EH (cell line): ENCODE data around the gene CTNNA3.
A peak's percentile ranks its signal among the peaks of the same experiment; 100 is the strongest.

ENCODE experiments used
- DNase-seq: peaks from one replicate; pipeline ENCODE4 v3.0.0-alpha.2; 2015; ENCODE audit warnings: low read depth

The CTNNA3 gene

DNA sequence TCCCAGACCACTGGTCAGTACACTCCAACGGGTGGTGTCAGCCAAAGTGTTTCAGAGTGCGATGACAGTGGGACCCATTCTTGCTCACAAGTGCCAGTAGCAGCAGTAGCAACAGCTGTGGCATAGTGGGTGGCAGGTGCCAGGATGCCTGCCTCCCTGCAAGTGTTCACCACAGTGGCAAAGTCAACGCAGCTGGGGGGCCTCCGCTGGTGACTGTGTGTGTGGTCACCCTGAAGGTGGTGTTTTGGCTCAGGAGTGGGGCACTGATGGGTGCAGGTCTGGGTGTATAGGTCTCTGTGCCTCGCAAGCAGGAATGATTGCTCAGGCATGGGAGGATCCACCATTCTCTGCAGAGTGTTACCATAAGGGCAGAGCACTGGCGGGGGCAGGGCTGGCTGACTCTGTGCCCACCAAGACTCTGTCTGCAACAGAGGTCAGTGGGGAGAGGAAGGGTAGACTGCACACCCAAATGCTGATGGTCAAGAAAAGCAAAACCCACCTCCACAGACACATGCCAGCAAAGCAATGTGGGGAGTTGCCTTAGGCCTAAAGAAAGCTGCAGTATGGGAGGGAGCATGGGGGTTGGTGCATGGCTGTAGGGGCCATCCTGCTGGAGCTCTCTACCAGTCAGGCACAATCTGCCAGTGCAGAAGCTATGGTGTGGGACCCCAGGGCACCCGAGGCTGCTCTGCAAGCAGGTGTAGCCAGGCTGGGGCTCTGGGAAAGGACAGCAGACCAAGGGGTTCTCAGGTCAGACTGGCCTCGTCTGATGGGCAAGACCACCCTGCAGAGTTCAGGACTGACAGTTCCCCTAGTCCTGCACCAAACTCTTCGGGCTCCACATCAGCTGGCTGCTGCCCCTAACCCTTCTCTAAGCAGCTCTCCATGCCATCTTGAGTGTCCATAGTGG lies 368.1 kb downstream of the CTNNA3 start:
- no peak for DNase-seq

DNA sequence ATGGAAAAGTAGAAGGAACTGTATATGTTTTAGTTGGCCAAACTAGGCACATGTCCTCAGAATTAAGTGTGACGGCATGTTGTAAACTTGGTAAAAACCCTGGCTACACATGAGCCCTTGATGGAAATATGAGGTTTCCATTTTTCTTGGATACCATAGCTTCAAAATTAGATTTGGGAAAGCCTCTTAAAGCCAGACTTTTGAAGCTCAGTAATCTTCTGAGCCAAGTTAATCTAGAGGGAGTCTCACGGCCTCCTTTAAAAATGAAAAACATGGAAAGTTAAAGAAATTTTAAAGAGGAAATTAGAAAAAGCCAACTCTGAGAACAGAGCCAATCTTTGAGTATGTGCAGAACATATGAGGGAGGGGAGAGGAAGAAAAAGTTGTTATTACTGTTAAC lies 376.0 kb downstream of the CTNNA3 start:
- no peak for DNase-seq

DNA sequence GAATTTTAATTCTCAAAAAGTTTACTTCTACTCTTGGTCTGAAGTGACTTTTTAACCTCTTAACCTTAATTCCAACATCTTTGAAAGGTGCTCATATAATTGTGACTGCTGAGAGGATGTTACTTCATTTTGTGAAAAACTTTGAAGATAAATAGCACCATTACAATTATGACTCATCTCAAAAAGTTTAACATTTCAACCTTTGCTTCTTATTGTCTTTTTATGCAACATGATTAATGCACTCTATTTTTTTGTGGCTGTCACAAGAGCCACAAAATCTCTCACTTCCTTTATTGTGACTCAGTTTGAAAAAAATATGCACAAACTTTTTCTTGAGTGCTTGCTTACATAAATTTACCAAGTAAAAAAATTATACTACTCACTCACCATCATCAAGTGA lies 387.1 kb downstream of the CTNNA3 start:
- DNase-seq = no peak

GRCh38 chr10:67306588-67307205 lies 389.3 kb downstream of the CTNNA3 start:
- DNase-seq = peak; percentile 3

DNA sequence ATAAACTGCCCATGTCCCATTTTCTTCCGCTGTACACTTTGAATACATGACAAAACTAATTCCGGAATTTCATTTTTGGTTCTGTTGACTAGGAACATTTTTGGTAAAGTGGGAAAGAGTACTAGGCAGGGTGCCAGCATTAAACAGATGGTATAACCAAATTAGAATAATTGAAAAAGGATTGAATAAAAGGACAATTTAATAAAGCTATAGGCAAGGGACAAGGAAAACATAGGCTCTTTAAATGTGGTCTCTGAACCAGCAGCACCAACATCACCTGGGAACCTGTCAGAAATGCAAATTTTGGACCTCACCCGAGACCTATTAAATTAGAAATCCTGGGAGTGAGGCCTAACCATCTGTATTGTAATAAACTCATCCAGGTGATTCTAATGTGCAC lies 393.3 kb downstream of the CTNNA3 start:
- DNase-seq = no peak

- no peak for DNase-seq
These were observed 396.2 kb downstream of the CTNNA3 start for GRCh38 chr10:67299761-67300160.

DNA sequence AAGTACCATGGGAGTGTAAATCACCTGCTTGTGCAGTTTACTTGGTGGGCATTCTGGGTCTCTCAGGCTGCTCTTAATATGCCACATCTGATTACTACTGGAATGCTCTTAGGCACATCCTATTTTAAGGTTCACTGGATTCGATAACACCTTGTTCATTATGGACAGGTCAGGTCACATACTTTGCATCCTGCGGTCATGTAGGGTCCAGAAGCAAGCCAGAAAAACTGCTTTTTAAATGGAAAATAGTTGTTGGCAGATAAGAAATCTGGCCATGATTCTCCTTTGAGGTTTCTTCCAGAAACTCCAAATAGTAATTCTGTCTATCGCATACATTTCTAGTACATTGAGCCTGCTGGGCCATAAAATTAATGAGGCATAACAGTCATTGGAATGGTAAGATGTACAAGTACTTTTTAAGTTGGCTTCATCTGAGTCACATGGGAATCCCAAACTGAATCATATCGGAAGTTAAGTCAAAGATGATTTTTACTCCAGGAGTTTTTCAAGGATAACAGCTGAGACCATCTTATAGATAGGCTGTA lies 398.3 kb downstream of the CTNNA3 start:
- DNase-seq = no peak

DNA sequence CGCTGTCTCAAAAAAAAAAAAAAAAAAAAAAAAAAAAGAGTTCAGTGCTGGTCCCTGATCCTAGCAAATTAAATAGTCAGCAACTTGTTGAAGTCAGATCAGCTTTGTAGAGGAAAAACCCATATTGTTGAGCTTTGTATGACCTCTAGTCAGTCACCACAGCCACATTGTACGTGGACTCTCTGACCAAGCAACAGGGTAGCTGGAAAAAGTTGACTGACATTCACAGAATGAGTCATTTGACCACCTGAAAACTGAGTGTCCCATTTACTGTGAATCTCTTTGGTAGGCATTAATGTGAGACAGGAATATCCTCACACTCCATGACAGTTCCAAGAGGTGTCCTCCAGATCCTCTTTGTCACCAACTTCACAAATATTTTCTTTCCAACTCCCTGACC lies 399.1 kb downstream of the CTNNA3 start:
- DNase-seq = no peak

- no peak for DNase-seq
These were observed 407.1 kb downstream of the CTNNA3 start for GRCh38 chr10:67288688-67289410.

DNA sequence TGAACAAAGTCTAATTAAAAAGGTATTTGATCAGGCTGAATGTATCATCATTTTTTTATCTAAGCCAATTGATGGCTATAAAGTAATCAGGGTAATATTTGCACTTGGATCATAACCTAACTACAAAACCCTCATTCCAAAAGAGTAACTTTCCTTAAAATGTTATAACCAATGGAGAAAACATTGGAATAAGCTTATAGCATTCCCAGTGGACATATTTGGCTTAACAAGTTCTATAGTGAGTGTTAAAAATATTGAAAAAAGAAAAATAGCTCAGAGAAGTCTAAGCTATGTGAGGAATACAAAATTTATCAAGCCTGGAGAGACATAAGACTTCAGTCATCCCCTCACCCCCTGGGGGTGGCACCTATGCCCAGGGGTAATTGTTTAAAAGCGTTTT lies 411.4 kb downstream of the CTNNA3 start:
- no peak for DNase-seq

- no peak for DNase-seq
These were observed 413.1 kb downstream of the CTNNA3 start for GRCh38 chr10:67282871-67283270.

GRCh38 chr10:67280405-67280804 lies 415.6 kb downstream of the CTNNA3 start:
- DNase-seq = no peak

DNA sequence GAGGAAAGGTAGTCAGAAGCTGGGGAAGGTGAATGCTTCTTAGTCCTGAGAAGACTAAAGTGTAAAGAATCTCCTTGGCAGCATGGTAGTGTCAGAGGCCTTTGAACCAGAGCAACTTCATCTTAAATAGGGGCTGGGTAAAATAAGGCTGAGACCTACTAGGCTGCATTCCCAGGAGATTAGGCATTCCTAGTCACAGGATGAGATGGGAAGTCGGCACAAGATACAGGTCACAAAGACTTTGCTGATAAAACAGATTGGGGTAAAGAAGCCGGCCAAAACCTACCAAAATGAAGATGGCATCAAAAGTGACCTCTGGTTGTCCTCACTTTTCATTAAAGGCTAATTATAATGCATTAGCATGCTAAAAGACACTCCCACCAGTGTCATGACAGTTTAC lies 418.6 kb downstream of the CTNNA3 start:
- no peak for DNase-seq

DNA sequence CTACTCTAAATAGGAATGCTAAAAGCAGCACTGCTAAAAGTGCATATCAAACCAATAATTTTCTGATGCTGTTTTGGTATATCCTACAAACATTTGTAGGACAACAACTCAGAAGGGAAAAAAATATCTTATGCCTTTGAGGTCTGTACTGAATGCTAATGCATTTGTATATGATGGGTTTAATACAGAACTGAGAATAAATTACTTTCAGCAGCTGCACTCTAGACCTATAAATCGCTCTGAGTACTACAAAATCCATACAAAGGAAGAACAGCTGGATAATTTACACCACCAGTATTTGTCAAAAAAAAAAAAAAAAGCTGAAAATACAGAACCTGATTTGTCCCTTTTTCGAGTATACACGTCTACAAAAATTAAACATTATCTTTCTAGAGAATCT lies 426.2 kb downstream of the CTNNA3 start:
- DNase-seq = no peak

DNA sequence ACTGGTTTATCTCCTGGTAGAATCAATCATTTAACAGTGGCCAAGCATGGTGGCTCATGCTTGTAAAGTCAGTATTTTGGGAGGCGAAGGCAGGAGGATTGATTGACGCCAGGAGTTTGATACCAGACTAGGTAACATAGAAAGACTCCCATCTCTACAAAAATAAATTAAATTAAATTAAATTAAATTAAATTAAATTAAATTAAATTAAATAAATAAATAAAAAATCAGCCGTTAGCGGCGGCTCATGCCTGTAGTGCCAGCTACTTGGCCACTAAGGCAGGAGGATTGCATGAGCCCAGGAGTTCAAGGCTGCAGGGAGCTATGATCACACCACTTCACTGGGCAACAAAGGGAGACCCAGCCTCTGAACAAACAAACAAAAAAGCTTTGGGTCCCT lies 427.8 kb downstream of the CTNNA3 start:
- no peak for DNase-seq

DNA sequence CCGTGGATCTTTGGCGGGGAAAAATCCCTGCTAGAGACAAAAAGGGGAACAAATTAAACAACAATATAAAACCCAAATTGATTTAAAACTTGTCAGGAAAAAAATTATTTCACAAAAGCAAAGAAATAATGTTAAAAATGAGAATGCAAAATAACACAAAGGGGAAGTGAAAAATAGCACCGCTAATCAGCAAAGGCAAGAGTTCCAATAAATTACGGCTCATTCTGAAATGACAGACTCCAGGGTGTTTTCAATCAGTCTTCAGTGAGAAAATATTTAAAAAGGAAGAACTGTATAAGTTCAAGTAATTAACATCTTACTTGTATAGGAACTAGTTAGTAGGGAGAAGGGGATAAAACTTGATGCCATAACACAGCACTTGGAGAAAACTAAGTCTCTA lies 433.3 kb downstream of the CTNNA3 start:
- no peak for DNase-seq

DNA sequence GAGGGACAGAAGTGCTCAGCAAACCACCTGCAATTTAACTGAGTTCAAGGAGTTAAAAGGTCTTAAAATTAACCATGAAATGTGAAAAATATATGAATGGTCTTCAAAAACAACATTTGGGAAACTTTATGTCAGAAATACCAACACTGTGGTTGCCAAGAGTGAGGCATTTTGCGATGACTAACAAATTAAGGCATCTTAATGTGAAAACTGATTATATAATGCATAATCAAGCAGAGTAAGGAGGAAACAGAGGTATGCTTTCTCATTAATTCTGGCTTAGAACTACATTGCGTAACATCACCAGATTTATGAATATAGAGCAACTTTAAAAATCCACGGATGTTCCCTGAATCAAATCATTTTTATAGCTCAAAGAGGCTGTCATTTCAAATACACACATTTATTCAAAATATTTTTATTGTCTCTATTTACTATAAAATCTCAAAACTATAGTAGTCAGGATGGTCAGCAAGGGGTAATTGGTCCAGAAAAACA lies 434.6 kb downstream of the CTNNA3 start:
- DNase-seq = no peak

DNA sequence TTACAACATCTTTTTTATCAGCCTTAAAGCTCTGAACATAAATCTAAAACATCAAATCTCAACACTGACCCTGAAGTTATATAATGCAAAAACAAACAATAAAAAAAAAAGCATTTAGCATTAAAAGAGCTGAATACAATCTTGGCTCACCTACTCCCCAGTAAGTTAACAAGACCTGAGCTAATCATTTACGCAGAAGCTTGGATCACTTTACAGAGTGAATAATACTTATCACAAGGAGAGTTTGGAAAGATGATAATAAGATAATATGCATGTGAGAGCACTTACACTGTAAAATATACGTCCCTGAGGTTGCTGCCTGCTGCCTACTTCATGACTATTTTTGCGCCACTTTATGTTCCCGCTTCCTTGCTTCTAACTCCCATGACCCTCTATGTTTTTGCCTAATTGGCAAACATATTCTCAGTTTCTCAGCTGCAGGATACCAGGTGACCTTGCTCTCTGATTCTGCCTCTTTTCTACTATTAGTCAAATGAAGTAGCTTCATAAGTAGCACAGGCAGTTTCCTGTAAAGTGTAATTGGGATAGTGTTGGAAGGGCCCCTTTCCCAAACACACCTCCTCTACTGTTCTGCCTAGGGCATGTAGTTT lies 436.6 kb downstream of the CTNNA3 start:
- DNase-seq = no peak

DNA sequence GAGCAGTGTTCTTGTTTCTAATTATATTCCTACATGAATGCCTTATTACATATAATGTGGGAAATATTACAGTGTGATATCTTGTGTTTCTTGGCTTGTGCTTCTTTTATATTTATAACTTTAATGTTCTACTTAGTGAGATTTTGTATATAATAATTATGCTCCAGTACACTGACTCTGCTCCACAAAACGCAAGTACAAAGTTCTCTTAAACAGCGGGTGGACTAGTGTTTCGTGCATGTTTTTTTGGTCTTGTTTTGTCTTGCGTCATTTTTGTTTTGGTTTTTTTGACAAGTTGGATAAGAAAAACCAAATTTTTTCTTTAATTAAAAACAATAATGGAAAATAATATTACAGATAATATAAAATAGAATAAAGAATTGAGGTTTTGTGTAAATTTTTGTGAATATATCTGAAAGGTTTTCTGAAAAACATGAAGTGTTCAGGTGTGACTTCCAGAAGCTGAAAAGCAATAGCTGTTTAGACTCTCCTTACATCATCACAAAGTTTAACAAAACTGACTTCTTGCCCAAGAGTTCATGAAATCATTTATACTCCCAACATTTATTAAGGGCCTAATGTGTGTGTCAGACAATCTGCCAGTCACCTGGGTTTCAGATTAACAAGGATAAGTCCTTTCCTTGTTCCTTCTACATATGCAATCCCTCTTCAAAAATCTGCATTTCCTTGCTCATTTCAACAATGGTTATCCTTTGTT lies 438.4 kb downstream of the CTNNA3 start:
- DNase-seq = no peak

GRCh38 chr10:67257018-67257417 lies 439.0 kb downstream of the CTNNA3 start:
- DNase-seq = no peak

DNA sequence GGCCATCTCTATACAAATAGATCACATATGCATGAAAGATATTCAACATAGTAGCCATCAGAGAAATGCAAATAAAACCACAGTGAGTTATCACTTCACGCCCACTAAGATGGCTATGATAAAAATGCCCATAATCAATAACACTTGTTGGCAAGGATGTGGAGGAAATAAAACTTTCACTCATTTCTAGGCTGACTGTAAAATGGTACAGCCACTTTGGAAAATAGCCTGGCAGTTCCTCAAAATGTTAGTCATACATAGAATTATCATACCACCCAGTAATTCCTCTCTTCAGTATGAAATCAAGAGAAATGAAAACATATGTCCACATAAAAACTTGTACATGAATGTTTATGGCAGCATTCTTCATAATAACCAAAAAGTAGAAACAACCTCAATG lies 445.3 kb downstream of the CTNNA3 start:
- no peak for DNase-seq
